ENCODE results near the gene MT1E.

MT1E gene

DNA sequence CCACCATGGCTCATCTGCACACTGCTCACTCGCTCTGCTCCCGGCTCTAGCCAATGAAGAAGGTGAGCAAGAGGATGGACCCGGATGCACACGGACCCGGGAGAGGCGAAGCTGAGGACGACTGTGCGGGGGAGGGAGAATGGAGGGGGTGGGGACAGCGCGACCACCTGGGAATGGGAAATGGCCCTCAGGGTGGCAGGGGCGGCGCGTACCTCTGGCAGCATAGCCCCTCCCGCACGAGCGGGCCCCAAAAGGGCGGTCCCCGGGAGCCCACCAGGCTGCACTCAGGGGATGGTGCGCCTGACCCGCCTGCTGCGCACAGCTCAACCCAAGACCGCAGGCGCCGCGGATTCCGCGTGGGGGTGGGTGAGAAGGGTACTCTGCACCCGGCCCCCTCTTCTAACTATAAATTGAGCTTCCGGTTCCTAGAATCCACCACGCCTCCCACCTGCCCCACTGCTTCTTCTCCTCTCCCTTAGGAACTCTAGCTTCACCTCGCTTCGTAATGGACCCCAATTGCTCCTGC, 50.2 kb downstream of the MT1E start:
- Mint-ChIP-seq H3K27ac (no peak overlapping the region), H3K36me3 (ENCODE audit: low read depth) (no peaks in the 10 kb centered on the region), H3K27me3 (ENCODE audit: low read depth) (peaks cover 51% of the 10 kb centered on the region), H3K4me1 (ENCODE audit: low read depth) (peaks cover 16% of the 10 kb centered on the region), H3K4me3 (peak overlapping the region; percentile 74), H3K9me3 (no peaks in the 10 kb centered on the region)

Data from T-helper 1 cell treated with Interleukin-12 subunit alpha and Interleukin-12 subunit beta and Interleukin-4 antibody, amounts not matched to agents 30 μg/mL and 1 μg/mL, for 36 hours (primary cell).